H1 (cell line): ENCODE measurements around the gene MIER2. TPM values are rescaled to one million over a fixed set of nuclear protein-coding genes. Genes with fewer than 3 reads are reported as not detected.

Source experiments
- CTCF ChIA-PET: fragments of 300-600 bp; sonication (Branson Sonifier 250); formaldehyde crosslinking; loops from one replicate; lab custom pipeline; 2021; ENCODE audit not compliant: partially characterized antibody; lab: Charles Lee
- POLR2A ChIA-PET: fragments of 300-600 bp; sonication (Branson Sonifier 250); formaldehyde crosslinking; loops from one replicate; lab custom pipeline; 2021; ENCODE audit warnings: inconsistent platforms; ENCODE audit not compliant: partially characterized antibody; lab: Charles Lee
- DNase-seq, 2 experiments: peaks; one replicate each; pipeline versions ENCODE4 v3.0.0 to v3.0.0-alpha.2; 2010 to 2022; ENCODE audit warnings: low spot score in 2 of 2, low read depth in 1 of 2, mixed read lengths in 1 of 2
- FAIRE-seq: peaks from 2 replicates; lab custom pipeline; 2011; peaks lifted over from hg19 to GRCh38; lab: Jason Lieb, UNC
- H2AFZ ChIP-seq: 2 replicates; pipeline ENCODE4 v1.8.1; 2012; ENCODE audit warnings: low read length, inconsistent platforms
- H2AK5ac ChIP-seq: 2 replicates; pipeline ENCODE4 v1.6.1; 2013; ENCODE audit warnings: low read depth, low read length
- H2BK120ac ChIP-seq: replicated peaks from 2 replicates; pipeline ENCODE3; 2013; ENCODE audit warnings: low read depth, low read length, inconsistent platforms
- H2BK12ac ChIP-seq: 2 replicates; pipeline ENCODE4 v1.6.1; 2013; ENCODE audit warnings: low read depth, low read length
- H2BK15ac ChIP-seq: 2 replicates; pipeline ENCODE4 v1.6.1; 2013; ENCODE audit warnings: low read length
- H2BK20ac ChIP-seq: 2 replicates; pipeline ENCODE4 v1.6.1; 2013; ENCODE audit warnings: low read length
- H2BK5ac ChIP-seq: 2 replicates; pipeline ENCODE4 v1.6.1; 2013; ENCODE audit warnings: low read depth, low read length
- H3K14ac ChIP-seq: 2 replicates; pipeline ENCODE4 v1.6.1; 2013; ENCODE audit warnings: inconsistent platforms; ENCODE audit not compliant: insufficient read length
- H3K18ac ChIP-seq: 2 replicates; pipeline ENCODE4 v1.6.1; 2013; ENCODE audit warnings: low read length; ENCODE audit errors: extremely low read depth
- H3K23ac ChIP-seq: 2 replicates; pipeline ENCODE4 v1.6.1; 2013; ENCODE audit warnings: inconsistent platforms; ENCODE audit not compliant: insufficient read length
- H3K23me2 ChIP-seq: 2 replicates; pipeline ENCODE4 v1.6.1; 2013; ENCODE audit warnings: low read depth, low read length
- H3K27ac ChIP-seq: 2 replicates; pipeline ENCODE4 v1.6.1; 2011; ENCODE audit warnings: low read depth, low read length, inconsistent platforms
- H3K27me3 ChIP-seq, 4 experiments: replicated peaks in 1 of 4; 1 replicate in 1 of 4; 2 replicates in 3 of 4; pipeline versions ENCODE4 v1.6.1 to v1.8.1; 2011 to 2013; ENCODE audit warnings: low read length in 3 of 4, mild to moderate bottlenecking in 3 of 4, inconsistent platforms in 2 of 4, mixed read lengths in 2 of 4, moderate library complexity in 1 of 4; ENCODE audit not compliant: control insufficient read depth in 3 of 4, insufficient read depth in 3 of 4; ENCODE audit errors: extremely low read depth in 1 of 4
- H3K36me3 ChIP-seq, 4 experiments: 2 replicates each; pipeline versions ENCODE4 v1.6.1 to v1.8.1; 2011 to 2013; ENCODE audit warnings: mild to moderate bottlenecking in 4 of 4, low read length in 3 of 4, moderate library complexity in 2 of 4, control low read depth in 1 of 4, inconsistent platforms in 1 of 4; ENCODE audit not compliant: insufficient read depth in 4 of 4, control insufficient read depth in 2 of 4
- H3K4ac ChIP-seq: replicated peaks from 2 replicates; pipeline ENCODE3; 2013; ENCODE audit warnings: low read length, low read depth, mixed read lengths, inconsistent platforms; ENCODE audit not compliant: insufficient read length
- H3K4me1 ChIP-seq, 4 experiments: replicated peaks in 1 of 4; 1 replicate in 1 of 4; 2 replicates in 3 of 4; pipeline versions ENCODE4 v1.6.1 to v1.8.1; 2011 to 2013; ENCODE audit warnings: low read length in 3 of 4, inconsistent platforms in 2 of 4, mixed read lengths in 1 of 4; ENCODE audit not compliant: insufficient read depth in 4 of 4, control insufficient read depth in 3 of 4
- H3K4me2 ChIP-seq, 2 experiments: 2 replicates each; pipeline versions ENCODE4 v1.6.1 to v1.8.1; 2011 to 2013; ENCODE audit warnings: low read depth in 2 of 2, low read length in 2 of 2, control low read depth in 1 of 2, inconsistent platforms in 1 of 2, mild to moderate bottlenecking in 1 of 2; ENCODE audit not compliant: insufficient read depth in 1 of 2
- H3K4me3 ChIP-seq, 4 experiments: fragments of 200-600, 300-600 bp in 1 of 4; sonication (generic), shearing (Covaris generic), sonication (Bioruptor Twin) in 1 of 4; 2 replicates each; pipeline versions ENCODE4 v1.5.1 to v1.8.1; 2011 to 2016; ENCODE audit warnings: low read length in 4 of 4, low read depth in 3 of 4, control low read depth in 2 of 4, inconsistent platforms in 2 of 4, mild to moderate bottlenecking in 2 of 4, mixed read lengths in 1 of 4, moderate library complexity in 1 of 4; ENCODE audit not compliant: insufficient read depth in 2 of 4; ENCODE audit errors: extremely low read depth in 1 of 4
- H3K56ac ChIP-seq: replicated peaks from 2 replicates; pipeline ENCODE3; 2013; ENCODE audit warnings: low read depth, mild to moderate bottlenecking, mixed read lengths, low read length, inconsistent platforms; ENCODE audit not compliant: insufficient read length
- H3K79me1 ChIP-seq: 2 replicates; pipeline ENCODE4 v1.6.1; 2013; ENCODE audit warnings: low read depth, low read length, control low read depth
- H3K79me2 ChIP-seq, 2 experiments: 2 replicates each; pipeline versions ENCODE4 v1.6.1 to v1.8.1; 2012 to 2013; ENCODE audit warnings: low read length in 2 of 2, mild to moderate bottlenecking in 2 of 2, inconsistent platforms in 1 of 2; ENCODE audit not compliant: insufficient read depth in 2 of 2, control insufficient read depth in 1 of 2
- H3K9ac ChIP-seq, 4 experiments: replicated peaks in 1 of 4; 1 replicate in 1 of 4; 2 replicates in 3 of 4; pipeline versions ENCODE4 v1.6.1 to v1.8.1; 2011 to 2013; ENCODE audit warnings: low read depth in 3 of 4, low read length in 3 of 4, control low read depth in 2 of 4, mild to moderate bottlenecking in 2 of 4, moderate library complexity in 2 of 4, inconsistent platforms in 1 of 4; ENCODE audit errors: extremely low read depth in 1 of 4
- H3K9me3 ChIP-seq, 2 experiments: 2 replicates each; pipeline versions ENCODE4 v1.6.1 to v1.8.1; 2012 to 2013; ENCODE audit warnings: mild to moderate bottlenecking in 2 of 2, moderate library complexity in 2 of 2, control low read depth in 1 of 2, inconsistent platforms in 1 of 2, low read depth in 1 of 2, low read length in 1 of 2, mixed read lengths in 1 of 2; ENCODE audit not compliant: insufficient read depth in 2 of 2
- H4K20me1 ChIP-seq, 2 experiments: replicated peaks in 1 of 2; 2 replicates each; pipeline versions ENCODE3 to v1.8.1; 2011 to 2013; ENCODE audit warnings: inconsistent platforms in 2 of 2, low read length in 2 of 2, mild to moderate bottlenecking in 1 of 2; ENCODE audit not compliant: insufficient read depth in 2 of 2, control insufficient read depth in 1 of 2
- H4K5ac ChIP-seq: 2 replicates; pipeline ENCODE4 v1.6.1; 2013; ENCODE audit warnings: low read length, low read depth, mixed read lengths, inconsistent platforms; ENCODE audit not compliant: insufficient read length
- H4K8ac ChIP-seq: 2 replicates; pipeline ENCODE4 v1.8.0; 2013; ENCODE audit warnings: mild to moderate bottlenecking, moderate library complexity, low read length, inconsistent platforms; ENCODE audit not compliant: insufficient read depth; ENCODE audit errors: extremely low read depth
- H4K91ac ChIP-seq: replicated peaks from 2 replicates; pipeline ENCODE3; 2013; ENCODE audit warnings: low read length, mixed read lengths, inconsistent platforms; ENCODE audit not compliant: insufficient read length
- CEBPB ChIP-seq: IDR thresholded peaks from 2 replicates; pipeline ENCODE4 v1.6.1; 2012; ENCODE audit warnings: low read depth, low read length
- CHD2 ChIP-seq: IDR thresholded peaks from 2 replicates; pipeline ENCODE4 v1.6.1; 2012; ENCODE audit warnings: low read length, improper control_type of control experiment
- EGR1 ChIP-seq: IDR thresholded peaks from 2 replicates; pipeline ENCODE4 v1.6.1; 2011; ENCODE audit warnings: low read depth, low read length, borderline replicate concordance
- EZH2 ChIP-seq: fragments of 200-600 bp; sonication (generic); IDR thresholded peaks from 2 replicates; pipeline ENCODE4 v1.7.1; 2012; ENCODE audit warnings: low read depth, mild to moderate bottlenecking, moderate library complexity, low read length, inconsistent platforms; ENCODE audit not compliant: severe bottlenecking
- GABPA ChIP-seq: IDR thresholded peaks from 2 replicates; pipeline ENCODE4 v1.6.1; 2011; ENCODE audit warnings: mild to moderate bottlenecking, low read length, moderate library complexity, borderline replicate concordance; ENCODE audit not compliant: insufficient read depth
- GTF2F1 ChIP-seq: IDR thresholded peaks from 2 replicates; pipeline ENCODE4 v1.6.1; 2012; ENCODE audit warnings: low read depth, low read length, improper control_type of control experiment, borderline replicate concordance
- JUND ChIP-seq: IDR thresholded peaks from 2 replicates; pipeline ENCODE4 v1.6.1; 2011; ENCODE audit warnings: mild to moderate bottlenecking, improper control_type of control experiment, low read length
- NRF1 ChIP-seq: IDR thresholded peaks from 2 replicates; pipeline ENCODE4 v1.6.1; 2011; ENCODE audit warnings: mild to moderate bottlenecking, low read depth, low read length, improper control_type of control experiment
- RFX5 ChIP-seq: IDR thresholded peaks from 2 replicates; pipeline ENCODE4 v1.6.1; 2011; ENCODE audit warnings: low read depth, low read length, improper control_type of control experiment, borderline replicate concordance
- RNF2 ChIP-seq: fragments of 200-900, 300-1000 bp; sonication (generic); IDR thresholded peaks from 2 replicates; pipeline ENCODE4 v1.7.1; 2016; ENCODE audit warnings: borderline replicate concordance, low read depth, mild to moderate bottlenecking, antibody characterized with exemption, low read length; ENCODE audit not compliant: poor library complexity, severe bottlenecking; ENCODE audit errors: missing control alignments
- RXRA ChIP-seq: IDR thresholded peaks from 2 replicates; pipeline ENCODE4 v1.6.1; 2011; ENCODE audit warnings: low read depth, mild to moderate bottlenecking, low read length, moderate library complexity; ENCODE audit not compliant: insufficient read depth
- SIN3A ChIP-seq, 2 experiments: IDR thresholded peaks in 1 of 2; conservative IDR thresholded peaks in 1 of 2; 2 replicates each; pipeline ENCODE4 v1.6.1; 2011 to 2012; ENCODE audit warnings: low read length in 2 of 2, improper control_type of control experiment in 1 of 2, low read depth in 1 of 2, mild to moderate bottlenecking in 1 of 2
- WGBS, 2 experiments: shearing (Covaris generic) in 1 of 2; methylation state at CpG; one replicate each; pipeline versions ENCODE4 v1.1.6 to v1.1.7; 2013 to 2015; ENCODE audit warnings: low lambda C conversion rate in 2 of 2, mixed read lengths in 2 of 2, inconsistent platforms in 1 of 2, low coverage in 1 of 2, missing lambda C conversion rate in 1 of 2; ENCODE audit not compliant: insufficient replicate concordance in 2 of 2, insufficient coverage in 1 of 2, insufficient read length in 1 of 2; ENCODE audit errors: extremely low coverage in 1 of 2, missing lambda C conversion rate in 1 of 2; 5-methylcytosine and 5-hydroxymethylcytosine counted together
- polyA plus RNA-seq, 7 experiments: library from polyadenylated mRNA; depleted of rRNA in 3 of 7; stranded (reverse) in 5 of 7; unstranded in 2 of 7; fragments of >200 nt in 5 of 7; fragments of 200-250 nt in 2 of 7; gene quantifications; 1 replicate in 5 of 7; 2 replicates in 1 of 7; 4 replicates in 1 of 7; pipeline versions ENCODE4 v1.2.1 to v1.2.3, GENCODE V29; 2011 to 2013; ENCODE audit warnings: missing spikeins in 2 of 7, mixed read lengths in 2 of 7
- total RNA-seq: library from RNA; stranded (reverse); fragmentation: NEBNext Ultra II Directional; extraction: Animal tissue kit (Norgen Biotek cat#: 25700); gene quantifications from 2 replicates; pipeline ENCODE4 v1.2.1, GENCODE V29; 2021

MIER2 gene
- total and polyA plus RNA-seq, 2 of the 8 experiments (the other 6 are each of a cell fraction or from before 2014, with no cell fraction given) = 30.3 to 48.3 TPM

GRCh38 chr19:391726-392374, 47.3 kb upstream of the MIER2 start:
- no peak overlapping the region for H3K27ac ChIP-seq
- no peak for FAIRE-seq
- no peak overlapping the region for H3K14ac ChIP-seq
- H3K9me3 ChIP-seq = peaks cover 8 to 13% of the 10 kb centered on the region in 2 experiments; a peak in 3 of 4 replicates
- no peak for DNase-seq
- H2BK5ac ChIP-seq = no peak overlapping the region
- peaks cover 0 to under 1% (median 0%) of the 10 kb centered on the region in 4 experiments; a peak in 2 of 7 replicates for H3K27me3 ChIP-seq
- no peak overlapping the region for H3K18ac ChIP-seq
- H2AK5ac ChIP-seq = no peak overlapping the region
- H2BK15ac ChIP-seq = no peak overlapping the region
- H4K8ac ChIP-seq = no peak overlapping the region
- no peak overlapping the region for H4K91ac ChIP-seq
- WGBS, 2 experiments = 90% methylated on average over 29 of the region's 30 CpGs; no CpG with 5 or more reads in 1 of the 2 experiments
- H3K56ac ChIP-seq = no peak overlapping the region
- H3K79me1 ChIP-seq = no peaks in the 10 kb centered on the region
- no peak for TF ChIP-seq GTF2F1
- TF ChIP-seq RNF2 = no peak
- no peak for TF ChIP-seq EGR1
- no peak for TF ChIP-seq EZH2
- no peak for TF ChIP-seq CEBPB
- TF ChIP-seq GABPA = no peak
- TF ChIP-seq RXRA = no peak
- no peak for TF ChIP-seq RFX5
- TF ChIP-seq JUND = no peak
- no peak for TF ChIP-seq NRF1
- no peak for TF ChIP-seq CHD2
- TF ChIP-seq SIN3A (conservative IDR thresholded peaks at IDR 0.05 in 1 of 2, IDR thresholded peaks at IDR 0.05 in 1 of 2; ENCODE audit: low read depth in 1 of 2, low read length in 2 of 2) = no peak
- H3K4me2 ChIP-seq = no peak overlapping the region
- peaks cover 0 to 11% (median 3%) of the 10 kb centered on the region in 4 experiments; a peak in 5 of 7 replicates for H3K4me1 ChIP-seq
- CTCF ChIA-PET = interaction anchor here (0.8 to 1.0 kb wide), 2 partner anchors 14 to 91 kb away, joined by 3 to 4 read pairs; no protein-coding TSS in a partner anchor
- no peak overlapping the region for H3K4ac ChIP-seq
- no peak overlapping the region for H2BK12ac ChIP-seq
- no peaks in the 10 kb centered on the region for H3K36me3 ChIP-seq
- H2BK120ac ChIP-seq = no peak overlapping the region
- no peak overlapping the region for H4K5ac ChIP-seq
- H4K20me1 ChIP-seq = peaks cover 0 to 3% of the 10 kb centered on the region in 2 experiments
- POLR2A ChIA-PET = no interaction called here
- no peak overlapping the region for H2AFZ ChIP-seq
- H3K9ac ChIP-seq = no peak overlapping the region
- no peaks in the 10 kb centered on the region for H3K79me2 ChIP-seq
- H3K23ac ChIP-seq = no peak overlapping the region
- no peak overlapping the region for H3K4me3 ChIP-seq
- peaks cover 19% of the 10 kb centered on the region for H3K23me2 ChIP-seq
- H2BK20ac ChIP-seq = no peak overlapping the region
